ENCODE measurements around the gene SLC16A7.

The SLC16A7 gene

DNA sequence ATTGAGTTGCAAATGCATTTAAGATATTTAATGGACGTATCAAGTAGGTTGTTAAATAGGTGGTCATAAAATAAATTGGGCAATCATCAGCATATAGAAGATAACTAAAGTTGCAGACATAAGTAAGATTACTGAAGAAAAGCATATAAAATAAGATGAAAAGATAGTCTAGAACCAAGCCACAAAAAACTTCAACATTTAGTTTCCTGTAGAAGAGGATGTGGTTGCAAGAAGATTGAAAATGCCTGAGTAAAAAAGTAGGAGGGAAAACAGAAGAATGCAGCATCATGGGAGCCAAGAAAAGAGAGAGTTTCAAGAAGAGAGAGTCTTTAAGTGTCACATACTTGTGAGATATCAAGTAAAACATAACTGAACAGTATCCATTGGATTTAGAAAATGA lies 17.6 kb upstream of the SLC16A7 start:
- DNase-seq (ENCODE audit: low read depth), result no peak
- H3K4me3 ChIP-seq (ENCODE audit: low read length), result no peak overlapping the region
- TF ChIP-seq, protein P1, sequence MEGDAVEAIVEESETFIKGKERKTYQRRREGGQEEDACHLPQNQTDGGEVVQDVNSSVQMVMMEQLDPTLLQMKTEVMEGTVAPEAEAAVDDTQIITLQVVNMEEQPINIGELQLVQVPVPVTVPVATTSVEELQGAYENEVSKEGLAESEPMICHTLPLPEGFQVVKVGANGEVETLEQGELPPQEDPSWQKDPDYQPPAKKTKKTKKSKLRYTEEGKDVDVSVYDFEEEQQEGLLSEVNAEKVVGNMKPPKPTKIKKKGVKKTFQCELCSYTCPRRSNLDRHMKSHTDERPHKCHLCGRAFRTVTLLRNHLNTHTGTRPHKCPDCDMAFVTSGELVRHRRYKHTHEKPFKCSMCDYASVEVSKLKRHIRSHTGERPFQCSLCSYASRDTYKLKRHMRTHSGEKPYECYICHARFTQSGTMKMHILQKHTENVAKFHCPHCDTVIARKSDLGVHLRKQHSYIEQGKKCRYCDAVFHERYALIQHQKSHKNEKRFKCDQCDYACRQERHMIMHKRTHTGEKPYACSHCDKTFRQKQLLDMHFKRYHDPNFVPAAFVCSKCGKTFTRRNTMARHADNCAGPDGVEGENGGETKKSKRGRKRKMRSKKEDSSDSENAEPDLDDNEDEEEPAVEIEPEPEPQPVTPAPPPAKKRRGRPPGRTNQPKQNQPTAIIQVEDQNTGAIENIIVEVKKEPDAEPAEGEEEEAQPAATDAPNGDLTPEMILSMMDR (conservative IDR thresholded peaks at IDR 0.05; ENCODE audit: low read length), result no peak

DNA sequence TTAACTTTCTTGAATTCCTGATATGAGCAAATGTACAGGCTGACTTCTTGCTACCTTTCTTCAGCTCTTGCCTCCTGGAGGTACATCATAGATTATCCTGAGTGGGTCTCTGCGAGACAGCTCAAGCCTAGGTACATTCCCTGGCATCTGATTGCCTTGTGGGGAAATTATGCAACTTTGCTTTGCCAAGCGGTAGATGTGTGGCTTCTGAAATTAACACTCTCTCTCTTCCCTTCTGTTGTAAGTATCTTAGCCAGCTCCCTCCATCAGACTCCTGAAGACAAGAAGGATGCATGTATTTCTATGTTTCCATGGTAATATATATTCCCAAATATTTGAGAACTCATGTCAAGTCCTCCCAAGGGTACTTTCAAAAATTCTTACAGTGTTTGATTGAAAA lies 16.2 kb upstream of the SLC16A7 start:
- DNase-seq (ENCODE audit: low read depth), result no peak
- TF ChIP-seq, protein P1 (conservative IDR thresholded peaks at IDR 0.05; ENCODE audit: low read length), result no peak

DNA sequence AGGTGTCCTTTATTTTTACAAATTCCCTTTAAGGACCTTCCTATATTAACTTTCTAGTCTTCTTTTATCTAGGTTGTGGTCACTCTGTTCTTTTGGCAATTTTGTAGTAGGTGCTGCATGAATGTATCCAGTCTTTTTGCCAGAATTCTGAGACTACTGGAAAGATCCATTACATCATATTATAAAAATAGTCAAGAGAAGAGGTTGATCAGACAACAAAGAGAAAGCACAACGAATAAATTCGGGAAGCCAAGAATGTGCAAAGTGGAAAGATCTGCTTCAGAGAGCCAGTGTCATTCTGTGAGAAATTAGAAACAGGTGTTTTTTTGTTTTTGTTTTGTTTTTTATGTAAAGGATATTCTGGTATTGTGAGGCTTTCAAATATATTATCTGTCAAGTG lies 15.8 kb upstream of the SLC16A7 start:
- H3K4me3 ChIP-seq (ENCODE audit: low read length), result no peak overlapping the region
- TF ChIP-seq, protein P1 (conservative IDR thresholded peaks at IDR 0.05; ENCODE audit: low read length), result no peak
- DNase-seq (ENCODE audit: low read depth), result peak; percentile 22

More for the DNA sequence above, 16.2 kb upstream of the SLC16A7 start:
- no peak overlapping the region for H3K4me3 ChIP-seq (ENCODE audit: low read length)

DNA sequence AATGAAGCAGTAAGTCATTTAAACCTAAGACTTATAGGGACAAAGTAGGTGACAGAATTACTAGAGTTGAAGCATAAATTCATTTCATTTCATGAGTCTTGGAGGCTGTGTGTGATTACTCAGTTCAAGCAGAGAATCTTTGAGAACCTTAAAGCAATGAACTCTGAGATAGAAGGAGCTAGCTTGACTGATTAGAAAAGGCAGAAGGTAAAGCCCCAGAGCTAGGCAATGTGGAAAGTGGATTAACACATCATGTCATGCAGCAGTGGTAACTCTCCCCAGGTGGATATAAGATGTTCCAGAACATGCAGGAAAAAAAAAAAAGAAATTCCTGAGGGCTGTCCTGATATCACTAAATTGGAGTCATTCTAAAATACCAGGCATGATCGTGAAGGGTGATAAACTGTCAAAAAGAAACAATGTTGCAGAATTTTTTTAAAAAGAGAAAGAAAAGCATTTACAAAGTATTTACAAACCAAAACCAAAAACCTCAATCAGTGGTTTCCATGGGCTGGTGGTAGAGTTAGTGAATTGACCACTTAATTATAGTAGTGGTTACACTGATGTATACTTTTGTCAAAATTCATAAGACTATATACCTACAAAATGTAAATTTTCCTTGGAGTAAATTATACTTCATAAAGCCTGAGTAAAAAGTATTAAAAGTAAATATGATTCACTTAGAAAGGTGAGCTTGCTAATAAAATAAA lies 12.7 kb upstream of the SLC16A7 start:
- TF ChIP-seq, protein P1 (conservative IDR thresholded peaks at IDR 0.05; ENCODE audit: low read length), result no peak
- no peak for DNase-seq (ENCODE audit: low read depth)
- no peak overlapping the region for H3K4me3 ChIP-seq (ENCODE audit: low read length)

DNA sequence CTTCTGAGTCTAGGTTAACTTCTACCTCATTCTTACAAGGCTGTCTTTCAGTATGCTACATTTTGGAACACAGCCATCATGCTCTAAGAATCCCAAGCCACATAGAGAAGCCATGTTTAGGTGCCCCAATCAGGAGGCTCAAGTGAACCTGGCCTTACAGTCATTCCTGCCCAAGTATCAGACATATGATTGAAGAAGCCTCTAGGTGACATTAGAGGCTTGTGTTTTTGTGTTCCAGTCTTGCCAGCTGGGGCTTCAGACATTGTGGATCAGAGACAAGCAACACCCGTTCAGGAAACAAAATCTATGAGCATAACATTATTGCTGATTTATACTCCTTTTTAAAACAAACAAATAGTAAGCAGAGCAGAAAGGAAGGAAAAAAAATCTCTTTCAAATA lies 8.1 kb upstream of the SLC16A7 start:
- DNase-seq (ENCODE audit: low read depth), result no peak
- TF ChIP-seq, protein P1 (conservative IDR thresholded peaks at IDR 0.05; ENCODE audit: low read length), result no peak
- no peak overlapping the region for H3K4me3 ChIP-seq (ENCODE audit: low read length)

DNA sequence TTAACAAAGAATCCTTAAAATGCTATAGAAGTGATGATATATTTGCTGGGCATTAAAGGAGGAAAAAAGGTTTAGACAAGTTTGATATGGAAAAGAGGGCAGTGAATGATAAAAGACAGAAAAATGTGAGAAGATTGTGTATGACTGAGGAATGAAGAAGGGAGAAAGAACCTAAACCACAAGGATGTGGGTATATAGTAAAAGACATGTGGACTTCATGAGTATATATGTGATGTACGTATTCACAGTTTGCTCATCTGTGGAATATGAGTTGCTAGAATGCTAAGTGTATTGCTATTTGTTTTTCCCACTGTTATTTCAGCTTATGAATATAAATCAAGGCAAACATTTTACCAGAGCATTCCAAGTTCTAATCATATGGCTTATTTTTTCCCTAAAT lies 2.1 kb upstream of the SLC16A7 start:
- H3K4me3 ChIP-seq (ENCODE audit: low read length), result no peak overlapping the region
- TF ChIP-seq, protein P1 (conservative IDR thresholded peaks at IDR 0.05; ENCODE audit: low read length), result no peak
- no peak for DNase-seq (ENCODE audit: low read depth)

DNA sequence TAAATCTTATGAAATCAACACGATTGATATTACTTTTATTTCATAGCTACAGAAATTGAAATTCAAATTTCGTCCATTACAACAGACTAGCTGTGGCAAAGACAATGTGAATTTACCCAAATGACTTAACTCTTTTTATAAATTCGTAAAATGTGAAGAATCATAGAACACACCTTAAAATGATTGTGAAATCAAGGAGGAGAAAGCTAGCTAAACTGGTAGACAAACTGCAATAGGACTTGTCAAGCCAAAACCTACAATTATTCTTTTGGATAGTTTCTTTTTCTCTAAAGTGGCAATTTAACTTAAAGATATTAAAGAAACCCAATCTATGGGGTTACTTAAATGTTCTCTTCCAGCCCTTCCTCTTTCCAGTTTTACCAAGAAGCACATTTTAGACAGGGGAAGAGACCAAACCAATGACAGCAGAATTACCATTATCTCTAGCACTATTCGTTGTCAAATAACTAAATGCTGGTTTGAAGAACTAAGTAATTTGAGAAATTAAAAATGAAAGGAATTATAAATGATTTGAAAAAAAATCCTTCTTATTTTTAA lies 807 bp upstream of the SLC16A7 start:
- DNase-seq (ENCODE audit: low read depth), result no peak
- TF ChIP-seq, protein P1 (conservative IDR thresholded peaks at IDR 0.05; ENCODE audit: low read length), result no peak
- H3K4me3 ChIP-seq (ENCODE audit: low read length), result peak overlapping the region; percentile 83

Data from AG10803 (cell line).